ENCODE data around the gene TDRD9.
"Not testable (repeated sequence)": the region's sequence is repeated elsewhere in the genome, so short reads cannot be mapped to it uniquely, and the experiment has no call there.

Gene TDRD9

DNA sequence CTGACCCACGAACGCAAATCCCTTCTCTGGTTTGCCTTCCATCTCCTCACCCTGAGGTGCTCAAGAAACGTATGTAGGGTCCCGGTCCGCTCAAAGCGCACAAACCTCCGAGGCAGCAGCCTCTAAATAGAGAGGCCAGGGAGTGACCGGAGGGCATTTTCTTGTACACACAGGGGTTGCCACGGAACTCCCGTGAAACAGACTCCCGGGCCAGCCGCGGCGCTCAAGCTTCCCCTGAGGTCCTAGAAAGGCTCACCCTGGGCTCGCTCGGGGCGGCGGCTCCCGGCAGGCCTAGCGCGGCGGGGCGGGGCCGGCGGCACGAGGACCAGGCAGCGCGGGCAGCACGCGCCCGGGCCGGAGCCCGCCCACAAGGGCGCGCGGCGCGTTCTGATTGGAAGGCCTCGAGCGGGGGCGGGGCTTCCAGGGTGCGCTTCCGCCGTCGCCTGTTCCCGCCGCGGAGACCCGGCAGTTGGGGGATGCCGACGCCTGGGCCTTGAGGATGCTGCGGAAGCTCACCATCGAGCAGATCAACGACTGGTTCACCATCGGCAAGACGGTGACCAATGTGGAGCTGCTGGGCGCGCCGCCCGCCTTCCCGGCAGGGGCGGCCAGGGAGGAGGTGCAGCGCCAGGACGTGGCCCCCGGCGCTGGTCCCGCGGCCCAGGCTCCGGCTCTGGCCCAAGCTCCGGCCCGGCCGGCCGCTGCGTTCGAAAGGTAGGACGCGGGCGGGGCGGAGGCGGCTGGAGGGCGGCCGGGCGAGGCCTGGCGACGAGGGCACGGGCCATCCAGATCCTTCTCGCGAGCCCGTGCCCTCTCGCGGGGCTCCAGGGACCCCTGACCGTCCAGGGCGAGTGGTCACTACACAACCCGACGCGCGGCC is at the start of gene TDRD9:
TDRD9 (plus strand) TSS at position 446 of the 880 bp plus-strand sequence; CDS start at position 500, 54 bp downstream.
- no peak for DNase-seq

- DNase-seq: no peak
Observed at GRCh38 chr14:103879118-103879569, 49.1 kb upstream of the TDRD9 start.

DNA sequence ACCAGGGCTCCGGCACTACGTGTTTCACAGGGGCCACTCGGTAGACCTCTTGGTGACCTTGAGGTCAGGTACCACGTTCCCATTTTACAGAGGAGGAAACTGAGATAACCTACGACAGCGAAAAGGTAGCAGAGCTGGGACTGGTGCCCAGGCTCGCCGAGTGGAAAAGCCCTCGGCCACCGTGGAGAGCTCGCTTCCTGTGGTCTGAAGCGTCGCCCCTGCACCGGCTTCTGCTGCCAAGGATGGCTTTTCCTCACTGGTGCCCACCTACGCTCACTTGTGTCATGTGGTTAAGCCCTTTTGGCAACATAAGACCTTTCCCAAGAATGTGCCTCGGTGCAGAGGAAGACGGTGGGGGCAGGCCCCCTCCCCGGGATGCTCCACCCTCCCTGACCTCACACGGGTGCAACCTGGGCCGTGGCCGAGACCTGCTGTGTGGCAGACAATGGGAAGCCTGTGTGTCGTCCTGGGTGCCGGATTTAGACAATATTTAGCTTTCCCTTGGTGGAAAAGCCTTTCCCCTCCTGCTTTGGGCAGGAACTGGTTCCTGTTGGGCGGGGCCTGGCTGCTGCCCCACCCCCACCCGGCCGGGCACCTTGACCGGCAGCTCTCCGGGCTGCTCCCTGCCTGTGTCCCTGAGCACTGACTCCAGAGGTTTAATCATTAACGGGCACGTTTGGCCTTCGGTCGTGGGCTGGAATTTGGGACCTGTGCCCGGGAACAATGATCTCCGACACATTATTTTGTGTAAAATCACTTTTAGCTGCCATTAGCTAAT is 48.5 kb upstream of the TDRD9 start:
- peak; percentile 7 for DNase-seq

DNA sequence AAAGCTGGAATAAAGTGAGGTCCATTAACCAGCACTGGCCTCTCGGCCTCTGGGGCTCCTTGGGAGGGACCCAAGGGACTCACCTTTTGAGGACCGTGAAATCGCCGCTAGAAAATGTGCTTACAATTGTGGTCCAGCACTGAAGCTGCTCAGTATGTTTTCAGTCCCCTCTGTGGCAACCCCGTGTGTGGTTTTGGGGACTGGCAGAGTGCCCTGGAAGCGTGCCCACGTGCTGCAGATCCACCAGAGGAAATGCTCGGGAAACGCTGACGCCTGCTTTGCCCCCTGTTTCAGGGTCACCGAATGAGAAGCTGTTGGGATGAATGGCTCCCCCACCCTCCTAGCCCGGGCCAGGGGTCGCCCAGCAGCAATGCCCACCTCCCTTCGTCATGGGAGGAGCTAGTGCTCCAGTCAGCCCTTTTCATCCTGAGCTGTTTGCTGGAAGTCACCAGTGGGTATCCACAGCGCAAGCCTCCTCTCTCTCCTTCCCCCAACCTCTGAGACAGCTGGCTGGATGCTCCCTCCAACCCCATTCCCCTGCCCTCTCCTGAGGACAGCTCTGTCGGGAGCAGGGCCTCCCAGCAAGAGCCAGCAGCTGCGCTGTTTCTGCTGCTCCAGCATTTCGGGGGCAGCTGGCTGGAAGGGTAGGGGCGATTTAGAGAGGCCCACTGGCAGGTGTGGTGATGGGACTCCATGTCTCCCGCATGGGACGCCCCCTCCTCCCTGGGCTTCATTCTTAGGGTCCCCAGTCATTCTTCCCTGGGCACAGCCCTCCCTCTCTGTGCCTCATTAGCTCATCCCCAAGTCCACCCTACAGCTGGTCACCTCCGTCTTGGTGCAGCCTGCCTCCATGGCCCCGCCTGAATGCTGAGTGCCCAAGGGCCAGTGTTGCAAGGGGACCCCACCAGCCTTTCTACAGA is 47.6 kb upstream of the TDRD9 start:
- no peak for DNase-seq

GRCh38 chr14:103881268-103882201 is 46.7 kb upstream of the TDRD9 start:
- DNase-seq: no peak

GRCh38 chr14:103882503-103883262 is 45.6 kb upstream of the TDRD9 start:
- no peak for DNase-seq

- DNase-seq: no peak
Observed at GRCh38 chr14:103883263-103883523, 45.1 kb upstream of the TDRD9 start.

- DNase-seq: no peak
Observed at GRCh38 chr14:103884854-103885253, 43.4 kb upstream of the TDRD9 start.

DNA sequence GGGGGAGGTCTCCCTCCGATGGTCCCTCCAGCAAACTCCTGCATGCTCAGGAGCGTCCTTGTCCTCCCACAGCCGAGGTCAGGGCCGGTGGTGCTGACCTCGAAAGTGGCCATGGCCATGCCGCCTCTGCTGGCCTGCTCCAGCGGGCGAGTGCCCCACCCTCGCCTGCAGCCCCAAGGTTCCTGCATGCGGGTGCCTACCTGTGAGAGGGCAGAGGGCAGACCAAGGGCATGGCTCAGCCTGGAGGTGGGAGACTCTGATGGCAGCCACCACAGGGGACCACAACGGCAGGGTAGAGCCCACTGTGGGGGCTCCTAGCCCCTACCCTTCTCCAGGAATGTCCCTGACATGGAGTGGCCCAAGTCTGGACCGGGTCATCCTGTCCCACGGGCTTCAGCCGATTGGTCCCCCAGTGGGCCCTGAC is 42.7 kb upstream of the TDRD9 start:
- no peak for DNase-seq

- no peak for DNase-seq
Observed at GRCh38 chr14:103886304-103887169, 41.7 kb upstream of the TDRD9 start.

DNA sequence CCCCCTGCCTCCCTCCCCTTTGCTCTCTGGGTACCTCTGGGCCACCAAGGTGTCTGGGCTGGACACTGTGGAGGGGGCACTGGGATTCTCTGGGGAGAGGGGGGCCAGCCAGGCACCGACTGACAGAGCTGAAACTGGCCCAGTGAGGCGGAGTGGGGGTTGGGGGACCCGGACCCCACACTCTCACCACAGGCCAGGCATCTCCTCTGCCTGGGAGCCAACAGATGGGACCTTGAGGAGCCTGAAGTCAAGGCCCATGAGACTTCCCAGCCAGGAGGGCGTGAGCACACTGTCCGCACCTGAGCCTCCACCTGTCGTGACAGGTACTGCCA is 41.1 kb upstream of the TDRD9 start:
- no peak for DNase-seq

GRCh38 chr14:103887557-103888115 is 40.6 kb upstream of the TDRD9 start:
- DNase-seq: no peak

GRCh38 chr14:103889002-103889312 is 39.3 kb upstream of the TDRD9 start:
- not testable (repeated sequence) for DNase-seq

DNA sequence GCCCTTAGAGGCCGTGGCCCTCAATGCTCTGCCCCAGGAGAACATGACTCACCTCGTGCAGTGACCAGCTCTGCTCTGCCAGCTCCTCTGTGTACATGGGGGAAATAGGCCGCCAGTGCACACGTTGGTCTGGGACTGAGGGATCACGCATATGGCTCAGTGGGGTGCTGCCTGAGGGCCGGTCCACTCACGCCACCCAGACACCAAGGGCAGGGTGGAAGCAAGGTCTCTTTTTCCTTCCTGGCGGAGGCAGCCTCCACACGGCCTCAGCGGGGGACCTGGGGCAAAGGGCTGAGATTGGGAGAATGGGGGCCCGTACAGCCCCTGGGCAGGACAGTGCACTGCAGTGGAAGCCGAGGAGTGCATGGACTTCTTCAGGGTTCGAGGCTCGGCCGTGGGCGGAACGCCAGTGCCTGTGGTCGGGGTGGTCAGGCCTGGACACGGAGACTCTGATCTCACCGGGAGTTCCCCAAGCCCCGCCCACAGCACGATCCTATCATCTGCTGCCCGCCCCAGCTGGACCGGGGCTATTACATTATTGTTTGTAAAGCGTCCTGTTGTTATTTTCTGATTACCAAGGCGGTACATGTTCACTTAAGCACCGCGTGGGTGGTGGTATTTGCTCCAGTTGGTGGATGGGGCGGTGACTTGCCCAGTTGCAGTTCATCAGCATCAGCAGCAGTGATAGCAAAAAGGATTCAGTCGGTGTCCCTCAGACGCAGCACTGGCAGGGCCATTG is 38.8 kb upstream of the TDRD9 start:
- no peak for DNase-seq

GRCh38 chr14:103890052-103890371 is 38.2 kb upstream of the TDRD9 start:
- DNase-seq: no peak

GRCh38 chr14:103890821-103891666 is 37.2 kb upstream of the TDRD9 start:
- no peak for DNase-seq

DNA sequence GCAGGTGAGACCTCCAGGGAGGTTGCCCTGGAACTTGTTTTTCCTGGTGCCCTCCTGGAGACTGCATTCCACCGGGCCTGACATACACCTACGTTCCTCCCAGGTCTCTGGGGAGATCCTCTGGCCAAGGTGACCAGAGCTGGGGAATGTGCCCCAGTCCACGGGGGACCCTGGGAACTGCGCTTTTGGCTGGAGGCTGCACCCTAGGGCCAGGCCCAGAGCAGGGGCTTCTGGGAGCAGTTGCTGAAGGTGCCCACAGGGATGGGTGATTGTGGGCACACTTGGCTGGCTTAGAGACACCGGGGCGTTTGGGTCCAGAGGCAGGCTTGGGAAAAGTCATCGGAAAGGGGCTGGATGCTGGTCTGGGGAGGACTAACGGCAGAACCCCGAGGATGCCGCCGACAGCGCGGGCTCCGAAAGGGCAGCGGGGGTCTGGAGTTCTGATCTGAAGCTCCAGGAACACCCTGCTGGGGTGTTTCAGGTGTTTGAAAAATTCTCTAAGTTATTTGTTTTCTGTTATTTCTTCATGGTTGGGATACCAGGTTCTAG is 36.5 kb upstream of the TDRD9 start:
- no peak for DNase-seq

GRCh38 chr14:103892247-103892646 is 36.0 kb upstream of the TDRD9 start:
- DNase-seq: no peak
